Neural cell (in vitro differentiated cells): Measurements from ENCODE around the gene LRMDA.

ENCODE experiments used
- EP300 ChIP-seq: fragments of 450-650 bp; conservative IDR thresholded peaks from 2 replicates; pipeline ENCODE4 v1.6.1; 2014; ENCODE audit warnings: antibody characterized with exemption, mild to moderate bottlenecking, moderate library complexity; ENCODE audit not compliant: poor library complexity, severe bottlenecking
- EZH2 ChIP-seq: fragments of 200-600, 300-800 bp; shearing (Covaris generic), sonication (generic); IDR thresholded peaks from 2 replicates; pipeline ENCODE4 v1.6.1; 2014; ENCODE audit warnings: antibody characterized with exemption, low read length, borderline replicate concordance, mild to moderate bottlenecking; ENCODE audit not compliant: insufficient read depth, poor library complexity, severe bottlenecking
- MXI1 ChIP-seq: fragments of 450-650 bp; conservative IDR thresholded peaks from 2 replicates; pipeline ENCODE4 v1.6.1; 2014; ENCODE audit warnings: antibody characterized with exemption, mild to moderate bottlenecking; ENCODE audit not compliant: poor library complexity, severe bottlenecking
- POLR2AphosphoS5 ChIP-seq: IDR thresholded peaks from 2 replicates; pipeline ENCODE4 v1.6.1; 2012
- RAD21 ChIP-seq: fragments of 450-650 bp; conservative IDR thresholded peaks from 2 replicates; pipeline ENCODE4 v1.6.1; 2014; ENCODE audit warnings: antibody characterized with exemption, mild to moderate bottlenecking, moderate library complexity
- TAF1 ChIP-seq: IDR thresholded peaks from 2 replicates; pipeline ENCODE4 v1.6.1; 2012; ENCODE audit warnings: low read depth
- TF ChIP-seq, protein P1 (sequence below): fragments of 450-650 bp; IDR thresholded peaks from 2 replicates; pipeline ENCODE4 v1.5.1; 2014; ENCODE audit warnings: antibody characterized with exemption, mild to moderate bottlenecking, moderate library complexity; ENCODE audit not compliant: poor library complexity, severe bottlenecking

DNA sequence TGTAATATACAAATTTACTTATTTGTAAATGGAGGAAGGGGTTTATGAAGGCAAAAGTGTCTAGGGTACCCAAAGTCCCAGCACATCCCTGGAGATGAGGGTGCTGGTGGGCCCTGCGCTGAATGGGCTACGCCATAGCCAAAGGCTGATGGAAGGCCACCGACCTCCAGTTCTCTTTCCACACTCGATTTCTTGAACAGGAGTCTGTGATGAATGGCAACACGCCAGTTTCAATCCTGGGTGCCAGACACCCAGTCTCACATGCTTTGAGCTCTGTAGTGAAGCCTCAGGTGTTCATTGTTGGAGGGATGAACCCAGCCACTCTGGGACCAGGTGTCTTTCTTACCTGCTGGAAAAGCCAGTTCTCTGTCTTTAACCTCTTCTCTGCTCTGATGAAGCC, 752 bp downstream of the LRMDA start:
- TF ChIP-seq EP300 (no peak), EZH2 (no peak), POLR2AphosphoS5 (no peak), TAF1 (no peak), RAD21 (no peak), MXI1 (no peak)
- TF ChIP-seq, protein P1, sequence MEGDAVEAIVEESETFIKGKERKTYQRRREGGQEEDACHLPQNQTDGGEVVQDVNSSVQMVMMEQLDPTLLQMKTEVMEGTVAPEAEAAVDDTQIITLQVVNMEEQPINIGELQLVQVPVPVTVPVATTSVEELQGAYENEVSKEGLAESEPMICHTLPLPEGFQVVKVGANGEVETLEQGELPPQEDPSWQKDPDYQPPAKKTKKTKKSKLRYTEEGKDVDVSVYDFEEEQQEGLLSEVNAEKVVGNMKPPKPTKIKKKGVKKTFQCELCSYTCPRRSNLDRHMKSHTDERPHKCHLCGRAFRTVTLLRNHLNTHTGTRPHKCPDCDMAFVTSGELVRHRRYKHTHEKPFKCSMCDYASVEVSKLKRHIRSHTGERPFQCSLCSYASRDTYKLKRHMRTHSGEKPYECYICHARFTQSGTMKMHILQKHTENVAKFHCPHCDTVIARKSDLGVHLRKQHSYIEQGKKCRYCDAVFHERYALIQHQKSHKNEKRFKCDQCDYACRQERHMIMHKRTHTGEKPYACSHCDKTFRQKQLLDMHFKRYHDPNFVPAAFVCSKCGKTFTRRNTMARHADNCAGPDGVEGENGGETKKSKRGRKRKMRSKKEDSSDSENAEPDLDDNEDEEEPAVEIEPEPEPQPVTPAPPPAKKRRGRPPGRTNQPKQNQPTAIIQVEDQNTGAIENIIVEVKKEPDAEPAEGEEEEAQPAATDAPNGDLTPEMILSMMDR, result no peak
